Thyroid gland (tissue), 4 donors: ENCODE measurements around the gene SCN11A. TPM values are rescaled to one million over a fixed set of nuclear protein-coding genes. Genes with fewer than 3 reads are reported as not detected.
A peak's percentile ranks its signal among the peaks of the same experiment; 100 is the strongest.

Experiments
- DNase-seq, 2 donors: peaks; one replicate each; pipeline ENCODE4 v3.0.0-alpha.2; 2019
- H3K27ac ChIP-seq, 3 donors: fragments of 200-600 bp; sonication (generic); 1 replicate in 2 of 3; 2 replicates in 1 of 3; pipeline ENCODE4 v1.5.1; 2016 to 2019; ENCODE audit warnings: mild to moderate bottlenecking in 1 of 3, moderate library complexity in 1 of 3
- H3K27me3 ChIP-seq: fragments of 200-600 bp; sonication (generic); one replicate; pipeline ENCODE4 v1.5.1; 2019
- H3K36me3 ChIP-seq, 2 donors: fragments of 200-600 bp; sonication (generic); one replicate each; pipeline ENCODE4 v1.5.1; 2016 to 2019
- H3K4me1 ChIP-seq, 2 donors: fragments of 200-600 bp; sonication (generic); one replicate each; pipeline ENCODE4 v1.5.1; 2017 to 2019
- H3K4me3 ChIP-seq, 3 donors: fragments of 200-600 bp; sonication (generic); replicated peaks in 1 of 3; 1 replicate in 2 of 3; 2 replicates in 1 of 3; pipeline ENCODE4 v1.5.1; 2016; ENCODE audit warnings: mild to moderate bottlenecking in 1 of 3
- H3K9me3 ChIP-seq: fragments of 200-600 bp; sonication (generic); one replicate; pipeline ENCODE4 v1.5.1; 2017
- POLR2A ChIP-seq, 2 donors: fragments of 450-650 bp; IDR thresholded peaks; one replicate each; pipeline ENCODE4 v1.6.1; 2017; ENCODE audit warnings: antibody characterized with exemption in 2 of 2, mild to moderate bottlenecking in 2 of 2, moderate library complexity in 1 of 2
- WGBS, 2 donors: methylation state at CpG; one replicate each; pipeline ENCODE4 v1.1.5; 2017; 5-methylcytosine and 5-hydroxymethylcytosine counted together
- intact Hi-C: fragments of 100-400 bp; cut with DNase I; formaldehyde crosslinking; loops from one replicate; pipeline ENCODE4 v1.15.1; 2023
- total RNA-seq, 4 donors: library from RNA; depleted of rRNA; stranded (reverse); fragments of >200 nt; gene quantifications; one replicate each; pipeline ENCODE4 v1.2.3, GENCODE V29; 2016
- TF ChIP-seq, protein P1 (sequence below), 6 experiments: fragments of 200-600 bp in 3 of 6; fragments of 450-650 bp in 3 of 6; sonication (generic) in 3 of 6; IDR thresholded peaks; one replicate each; pipeline ENCODE4 v1.5.1; 2016 to 2019; ENCODE audit warnings: antibody characterized with exemption in 6 of 6, mild to moderate bottlenecking in 2 of 6, inconsistent platforms in 1 of 6, moderate library complexity in 1 of 6

SCN11A gene
- under 1 TPM; 0.13 to 0.33 (median 0.14) TPM for total RNA-seq

DNA sequence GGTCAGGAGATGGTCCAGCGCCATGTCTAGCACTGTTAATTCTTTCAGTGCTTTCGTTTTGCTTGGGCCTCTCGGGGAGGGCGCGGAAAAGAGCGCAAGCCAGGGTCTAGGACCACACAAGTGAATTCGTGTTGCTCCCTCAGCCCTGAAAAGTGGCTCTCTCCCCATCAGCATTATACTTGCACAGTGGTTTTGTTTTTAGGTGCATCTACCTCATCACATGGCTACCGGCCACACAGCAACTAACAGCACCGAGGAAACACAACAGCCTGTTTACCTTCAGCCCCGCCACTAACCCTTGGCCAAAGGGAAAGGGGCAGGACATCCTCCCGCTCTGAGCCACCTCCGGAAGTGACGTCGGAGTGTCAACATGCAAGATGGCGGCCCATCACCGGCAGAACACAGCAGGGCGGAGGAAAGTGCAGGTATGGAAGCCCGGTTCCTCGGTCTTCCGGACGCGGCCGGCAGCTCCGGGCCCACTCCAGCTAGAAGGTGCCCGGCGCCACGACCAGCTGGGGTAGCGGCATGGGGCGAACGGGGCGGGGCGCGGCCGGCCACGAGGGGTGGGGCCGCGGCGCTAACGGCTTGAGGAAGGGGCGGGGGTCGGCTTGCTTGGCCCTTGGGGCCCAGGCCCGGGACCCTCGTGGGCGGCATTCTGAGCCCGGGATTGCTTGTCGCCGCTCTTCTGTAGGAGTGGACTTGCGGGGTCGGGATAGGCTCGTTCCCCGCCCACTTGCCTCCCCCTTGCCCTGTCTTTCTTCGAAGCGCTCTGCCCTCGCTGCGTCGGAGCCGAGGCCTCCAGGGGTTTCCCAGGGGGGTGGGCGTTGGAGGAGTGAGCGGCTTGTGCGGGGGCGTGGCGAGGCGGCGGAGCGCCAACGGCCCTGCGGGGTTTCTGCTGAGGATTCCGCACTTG, at the start of gene SCN11A, which contains the start of gene WDR48:
Gene SCN11A (minus strand): TSS at position 296 of the 913 bp plus-strand sequence. CDS start 101,582 bp downstream, outside the sequence.
Gene WDR48 (plus strand): TSS at position 368 of the 913 bp plus-strand sequence. CDS start 10 bp downstream, at position 378.
- peak; percentile 6 to 95 for TF ChIP-seq POLR2A (IDR thresholded peaks at IDR 0.05)
- TF ChIP-seq, protein P1, sequence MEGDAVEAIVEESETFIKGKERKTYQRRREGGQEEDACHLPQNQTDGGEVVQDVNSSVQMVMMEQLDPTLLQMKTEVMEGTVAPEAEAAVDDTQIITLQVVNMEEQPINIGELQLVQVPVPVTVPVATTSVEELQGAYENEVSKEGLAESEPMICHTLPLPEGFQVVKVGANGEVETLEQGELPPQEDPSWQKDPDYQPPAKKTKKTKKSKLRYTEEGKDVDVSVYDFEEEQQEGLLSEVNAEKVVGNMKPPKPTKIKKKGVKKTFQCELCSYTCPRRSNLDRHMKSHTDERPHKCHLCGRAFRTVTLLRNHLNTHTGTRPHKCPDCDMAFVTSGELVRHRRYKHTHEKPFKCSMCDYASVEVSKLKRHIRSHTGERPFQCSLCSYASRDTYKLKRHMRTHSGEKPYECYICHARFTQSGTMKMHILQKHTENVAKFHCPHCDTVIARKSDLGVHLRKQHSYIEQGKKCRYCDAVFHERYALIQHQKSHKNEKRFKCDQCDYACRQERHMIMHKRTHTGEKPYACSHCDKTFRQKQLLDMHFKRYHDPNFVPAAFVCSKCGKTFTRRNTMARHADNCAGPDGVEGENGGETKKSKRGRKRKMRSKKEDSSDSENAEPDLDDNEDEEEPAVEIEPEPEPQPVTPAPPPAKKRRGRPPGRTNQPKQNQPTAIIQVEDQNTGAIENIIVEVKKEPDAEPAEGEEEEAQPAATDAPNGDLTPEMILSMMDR (IDR thresholded peaks at IDR 0.05) = peak in 1 of 6 experiments; percentile 3
- 0 to 1% methylated on average over 18 to 24 of the region's 68 CpGs for WGBS, 2 donors
- peak; percentile 96 to 97 for DNase-seq
- Histone ChIP-seq H3K9me3 (no peaks in the 10 kb centered on the region), H3K36me3 (no peaks in the 10 kb centered on the region), H3K27me3 (no peaks in the 10 kb centered on the region), H3K27ac (peak within 1 kb of the TSS; percentile 57 to 90 (median 88)), H3K4me1 (peaks cover 30 to 31% of the 10 kb centered on the region in 2 donors), H3K4me3 (peak within 1 kb of the TSS; percentile 82 to 99 (median 84))
- intact Hi-C loops = no loop called here

DNA sequence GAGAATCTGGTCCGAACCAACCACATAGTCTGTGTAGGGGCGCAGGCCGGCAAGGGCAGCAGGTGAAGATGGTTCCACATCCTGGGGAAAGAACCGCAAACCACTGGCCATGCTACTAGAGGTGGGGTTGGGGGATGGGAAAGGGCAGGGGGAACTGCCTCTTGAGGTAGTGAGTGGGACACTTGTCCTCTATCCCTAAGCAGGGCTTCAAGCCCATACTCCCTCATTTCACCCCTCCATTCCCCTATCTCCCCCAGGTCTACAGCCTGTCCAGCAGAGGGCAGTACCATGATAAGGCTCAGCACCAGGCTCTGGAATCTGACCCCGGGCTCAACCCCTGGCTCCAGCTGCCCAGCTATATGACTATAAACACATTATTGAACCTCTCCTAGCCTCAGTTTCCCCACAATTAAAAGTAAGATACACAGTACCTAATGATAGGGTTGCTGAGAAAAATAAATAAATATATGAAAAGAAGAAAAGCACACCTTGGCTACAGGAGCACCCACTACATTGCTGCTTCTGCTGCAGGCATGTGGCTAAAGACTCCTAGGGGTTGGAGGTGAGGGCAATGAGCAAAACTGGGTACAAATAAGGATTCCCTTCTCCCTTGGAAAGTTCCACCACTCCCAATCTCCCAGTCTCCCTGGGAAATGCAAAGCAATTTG, 49.4 kb upstream of the SCN11A start:
- TF ChIP-seq POLR2A (IDR thresholded peaks at IDR 0.05) = no peak
- TF ChIP-seq, protein P1 (IDR thresholded peaks at IDR 0.05) = peak; percentile 11 to 60 (median 44)
- Histone ChIP-seq H3K27ac (peak overlapping the region in 1 of 3 donors; percentile 15), H3K36me3 (peaks cover 33 to 40% of the 10 kb centered on the region in 2 donors), H3K9me3 (no peaks in the 10 kb centered on the region), H3K4me3 (no peak overlapping the region), H3K27me3 (no peaks in the 10 kb centered on the region), H3K4me1 (peaks cover 25 to 40% of the 10 kb centered on the region in 2 donors)
- 84 to 88% methylated on average over 3 to 5 of the region's 5 CpGs for WGBS, 2 donors
- DNase-seq = peak; percentile 27 to 40
- intact Hi-C loops = no loop called here

DNA sequence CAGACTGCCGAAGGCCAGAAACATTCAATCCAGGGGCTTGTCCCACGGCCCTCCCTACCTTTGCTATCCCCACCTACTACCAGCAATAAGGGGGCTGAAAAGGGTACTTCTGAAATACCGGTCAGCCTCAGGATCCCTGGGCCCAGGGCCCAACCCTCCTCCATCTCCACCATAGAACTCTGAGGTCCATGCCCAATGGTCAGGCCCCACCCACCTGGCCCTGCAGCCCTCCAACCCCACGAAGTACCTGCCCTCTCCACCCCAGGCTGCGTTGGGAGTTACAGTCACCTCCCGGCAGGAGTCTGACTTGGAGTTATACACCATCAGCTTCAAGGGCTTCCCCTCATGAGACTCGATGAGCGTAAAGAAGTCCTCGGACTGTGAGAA, 48.7 kb upstream of the SCN11A start:
- Histone ChIP-seq H3K27ac (no peak overlapping the region), H3K4me1 (peaks cover 18 to 33% of the 10 kb centered on the region in 2 donors), H3K27me3 (no peaks in the 10 kb centered on the region), H3K36me3 (peaks cover 40 to 41% of the 10 kb centered on the region in 2 donors), H3K4me3 (no peak overlapping the region), H3K9me3 (no peaks in the 10 kb centered on the region)
- intact Hi-C loops = no loop called here
- TF ChIP-seq, protein P1 (IDR thresholded peaks at IDR 0.05) = no peak
- TF ChIP-seq POLR2A (IDR thresholded peaks at IDR 0.05) = no peak
- 81% methylated on average over 6 to 8 of the region's 9 CpGs for WGBS, 2 donors
- no peak for DNase-seq

DNA sequence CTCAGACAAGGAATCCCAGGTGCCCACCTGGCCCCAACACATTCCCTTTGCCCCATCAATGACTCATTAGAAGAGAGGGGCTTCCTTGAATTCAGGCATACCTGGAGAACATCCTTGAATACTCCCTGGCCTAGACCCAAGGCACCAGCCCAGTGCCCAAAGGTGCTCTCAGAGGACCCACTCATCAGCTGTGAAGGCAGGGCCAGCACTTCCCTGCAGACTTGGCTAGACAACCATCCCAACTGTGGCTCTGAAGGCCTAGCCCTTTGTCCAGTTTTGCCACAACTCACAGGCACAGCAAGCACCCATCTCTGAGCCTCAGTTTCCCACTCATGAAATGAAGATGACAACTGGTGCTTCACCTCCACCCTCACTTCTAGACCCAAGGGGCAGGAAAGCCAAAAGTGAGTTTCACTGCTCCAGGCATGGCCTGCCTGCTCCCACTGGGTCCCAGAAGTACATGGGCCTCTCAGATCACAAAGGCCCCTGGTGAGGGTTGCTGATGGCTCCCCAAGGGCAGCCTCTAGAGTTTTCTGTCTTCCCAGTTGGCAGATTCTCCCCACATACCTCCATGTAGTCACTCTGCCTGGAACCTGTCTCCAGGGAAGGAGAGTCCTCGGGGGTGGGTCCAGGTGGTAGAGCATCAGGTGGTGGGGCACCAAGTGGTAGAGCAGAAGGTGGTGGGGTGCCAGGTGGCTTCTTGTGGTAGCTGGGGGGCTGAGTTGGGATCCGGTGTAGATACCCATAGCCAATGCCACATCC, 48.2 kb upstream of the SCN11A start:
- DNase-seq = no peak
- peaks cover 45 to 46% of the 10 kb centered on the region in 2 donors for H3K36me3 ChIP-seq
- H3K4me1 ChIP-seq = peaks cover 12 to 27% of the 10 kb centered on the region in 2 donors
- 79 to 100% methylated on average over 2 of the region's 2 CpGs for WGBS, 2 donors
- H3K9me3 ChIP-seq = no peaks in the 10 kb centered on the region
- no peak overlapping the region for H3K4me3 ChIP-seq
- TF ChIP-seq POLR2A (IDR thresholded peaks at IDR 0.05) = no peak
- TF ChIP-seq, protein P1 (IDR thresholded peaks at IDR 0.05) = no peak
- no peak overlapping the region for H3K27ac ChIP-seq
- no peaks in the 10 kb centered on the region for H3K27me3 ChIP-seq
- intact Hi-C loops = no loop called here
